GM12872 (cell line): ENCODE results near the gene PLAC1.

Experiments
- TF ChIP-seq, protein P1 (sequence below): IDR thresholded peaks from 3 replicates; pipeline ENCODE4 v1.5.1; 2011; ENCODE audit warnings: low read depth, mild to moderate bottlenecking, low read length, moderate library complexity; ENCODE audit not compliant: insufficient read depth

Gene PLAC1

DNA sequence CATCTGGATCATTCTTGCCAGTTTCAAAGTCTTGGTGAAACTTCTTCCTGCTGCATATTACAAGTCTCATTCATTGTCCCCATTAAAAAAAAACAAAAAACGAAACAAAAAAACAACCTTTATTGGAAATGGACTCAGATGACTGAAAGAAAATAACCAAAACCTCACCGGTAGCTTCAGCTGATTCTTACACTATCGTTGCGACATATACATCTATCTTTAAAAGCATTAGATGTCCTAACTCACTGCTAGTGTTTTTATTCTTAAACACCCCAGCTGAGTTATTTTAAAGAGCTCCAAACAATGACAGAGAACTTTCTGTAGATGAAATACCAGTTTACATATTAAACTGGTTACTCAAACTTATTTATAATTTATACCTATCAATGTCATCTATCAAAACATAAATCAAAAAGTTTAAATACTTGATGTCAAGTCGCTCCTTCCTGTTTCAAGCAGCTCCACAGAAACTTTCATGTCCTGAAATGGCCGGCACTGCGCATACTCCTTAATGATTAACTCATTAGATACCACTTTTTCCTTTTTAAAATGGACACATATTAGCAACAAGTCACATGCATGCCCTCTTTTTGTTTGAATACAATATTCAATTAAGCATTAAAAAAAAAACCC, 111.1 kb downstream of the PLAC1 start:
- TF ChIP-seq, protein P1, sequence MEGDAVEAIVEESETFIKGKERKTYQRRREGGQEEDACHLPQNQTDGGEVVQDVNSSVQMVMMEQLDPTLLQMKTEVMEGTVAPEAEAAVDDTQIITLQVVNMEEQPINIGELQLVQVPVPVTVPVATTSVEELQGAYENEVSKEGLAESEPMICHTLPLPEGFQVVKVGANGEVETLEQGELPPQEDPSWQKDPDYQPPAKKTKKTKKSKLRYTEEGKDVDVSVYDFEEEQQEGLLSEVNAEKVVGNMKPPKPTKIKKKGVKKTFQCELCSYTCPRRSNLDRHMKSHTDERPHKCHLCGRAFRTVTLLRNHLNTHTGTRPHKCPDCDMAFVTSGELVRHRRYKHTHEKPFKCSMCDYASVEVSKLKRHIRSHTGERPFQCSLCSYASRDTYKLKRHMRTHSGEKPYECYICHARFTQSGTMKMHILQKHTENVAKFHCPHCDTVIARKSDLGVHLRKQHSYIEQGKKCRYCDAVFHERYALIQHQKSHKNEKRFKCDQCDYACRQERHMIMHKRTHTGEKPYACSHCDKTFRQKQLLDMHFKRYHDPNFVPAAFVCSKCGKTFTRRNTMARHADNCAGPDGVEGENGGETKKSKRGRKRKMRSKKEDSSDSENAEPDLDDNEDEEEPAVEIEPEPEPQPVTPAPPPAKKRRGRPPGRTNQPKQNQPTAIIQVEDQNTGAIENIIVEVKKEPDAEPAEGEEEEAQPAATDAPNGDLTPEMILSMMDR, result no peak

DNA sequence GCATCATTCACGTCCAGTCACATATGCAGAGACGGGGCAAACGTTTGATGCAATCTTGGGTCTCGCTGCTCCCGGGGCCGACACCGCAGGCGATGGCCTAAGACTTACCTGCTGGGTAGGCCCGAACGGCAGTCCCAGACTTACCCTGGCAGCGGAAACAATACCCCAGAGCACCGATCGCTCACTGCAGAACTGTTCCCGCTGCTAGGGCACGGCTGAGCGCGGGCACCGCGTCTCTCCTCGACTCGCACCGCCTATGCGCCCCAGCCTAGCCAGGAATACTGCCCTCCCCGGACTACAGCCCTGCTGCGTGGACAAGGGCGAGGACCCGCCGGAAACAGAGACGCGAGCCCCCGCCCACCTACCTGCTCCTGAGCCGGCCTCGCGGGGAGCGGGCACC, 112.1 kb downstream of the PLAC1 start:
- TF ChIP-seq, protein P1, result no peak

DNA sequence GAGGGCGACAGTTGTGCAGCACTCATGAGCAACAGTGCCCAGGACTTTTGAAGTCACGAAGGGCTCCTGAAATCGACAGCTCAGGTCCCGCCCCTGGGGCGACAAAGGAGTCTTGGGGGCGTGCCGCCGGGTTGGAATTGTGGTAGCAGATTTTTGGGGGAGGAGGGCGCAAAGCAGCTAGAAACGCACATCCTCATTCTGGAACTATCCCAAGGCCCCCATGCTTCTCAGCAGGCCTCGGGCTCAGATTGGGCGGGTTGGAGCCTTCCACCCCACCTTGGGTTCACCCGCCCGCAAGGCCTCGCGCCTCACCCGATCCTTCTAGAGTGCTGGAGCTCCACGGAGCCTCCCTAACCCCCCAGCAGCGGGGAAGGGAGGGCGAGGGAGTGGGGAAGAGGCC, 112.8 kb downstream of the PLAC1 start:
- TF ChIP-seq, protein P1, result no peak

DNA sequence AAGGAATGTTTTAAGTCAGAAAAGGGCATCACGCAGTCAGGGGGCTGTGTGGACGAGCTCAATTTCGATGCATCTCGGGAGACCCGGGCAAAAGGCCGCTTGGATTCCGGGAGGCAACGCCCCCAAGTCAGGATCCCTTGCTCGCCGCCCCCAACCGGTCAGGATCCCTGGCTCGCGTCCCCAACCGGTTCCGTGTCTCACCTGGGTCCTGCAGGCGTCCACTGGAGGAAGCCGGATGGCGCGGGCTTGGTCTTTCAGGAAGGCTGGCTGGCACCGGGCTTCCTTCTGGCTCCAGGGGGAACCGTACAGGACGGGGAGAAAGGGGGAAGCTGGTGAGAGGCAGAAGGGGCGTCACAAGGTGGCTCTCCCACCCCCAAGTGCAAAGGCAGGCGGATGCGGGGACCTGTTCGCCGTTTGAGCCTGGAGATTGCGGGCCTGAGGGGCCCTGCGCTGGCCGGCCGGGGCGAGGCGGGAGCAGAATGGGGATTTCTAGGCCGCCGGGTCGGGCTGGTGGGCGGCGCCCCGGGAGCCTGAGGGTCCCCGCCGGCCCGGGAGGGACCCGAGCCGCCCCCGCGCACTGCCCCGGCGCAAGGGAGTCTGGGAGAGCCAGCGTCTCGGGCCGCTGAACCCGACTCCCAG, 113.6 kb downstream of the PLAC1 start:
- TF ChIP-seq, protein P1, result no peak

DNA sequence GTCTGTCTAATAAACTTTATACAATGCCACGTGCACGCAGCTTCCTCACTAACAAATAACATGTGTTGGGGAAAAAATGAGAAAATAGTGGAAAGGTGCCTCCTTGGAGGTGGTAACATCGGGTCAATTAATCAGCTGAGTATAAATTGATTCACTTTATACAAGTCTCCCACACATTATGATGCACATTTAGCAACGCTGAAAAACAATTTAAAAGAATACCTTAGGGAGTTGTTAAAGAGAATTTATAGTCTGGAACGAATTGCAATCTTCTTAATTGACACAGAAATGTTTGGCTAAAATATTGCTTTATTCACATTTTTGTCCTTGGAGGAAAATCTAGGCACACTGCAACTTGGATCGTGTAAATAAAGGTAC, 114.1 kb downstream of the PLAC1 start:
- TF ChIP-seq, protein P1, result no peak

DNA sequence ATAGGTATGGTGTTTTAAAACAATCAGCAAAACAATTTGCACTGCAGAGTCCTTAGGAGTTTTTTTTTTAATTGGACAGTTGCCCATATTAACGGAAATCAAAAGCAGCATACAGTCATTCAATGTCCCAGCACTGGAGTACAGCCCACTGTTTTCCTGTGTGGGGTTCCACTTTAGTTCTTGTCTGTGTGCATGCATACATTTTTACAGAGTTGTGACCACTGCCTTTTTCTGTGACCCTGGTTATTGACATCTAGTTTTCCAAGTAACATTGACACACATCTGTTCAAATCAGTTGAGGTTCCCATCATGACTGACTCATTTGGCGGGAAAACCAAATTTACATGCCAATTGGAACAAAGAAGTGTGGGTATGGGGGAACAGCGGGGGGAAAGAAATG, 115.0 kb downstream of the PLAC1 start:
- TF ChIP-seq, protein P1, result no peak

DNA sequence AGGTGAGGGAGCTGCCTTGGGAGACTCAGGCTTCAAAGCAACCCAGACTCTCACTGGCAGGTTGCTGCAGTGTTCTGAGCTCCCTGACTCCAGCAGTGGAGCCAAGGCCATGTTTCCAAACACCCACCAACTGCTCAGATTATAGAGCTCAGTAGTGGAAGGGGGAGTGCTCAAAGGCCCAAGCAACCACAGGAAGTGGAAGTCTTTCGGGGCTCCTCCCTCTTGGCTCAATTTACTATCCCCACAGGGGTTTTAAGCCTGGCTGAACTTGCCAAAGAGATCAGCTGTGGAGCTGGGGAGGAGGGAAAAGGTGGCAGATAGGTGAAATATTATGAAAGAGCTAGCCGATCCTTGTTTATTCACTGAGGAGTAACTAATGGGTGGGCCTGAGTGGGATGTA, 115.8 kb downstream of the PLAC1 start:
- TF ChIP-seq, protein P1, result no peak
